K562 (cell line): ENCODE results near the gene NAPEPLD.
"Not testable (repeated sequence)": the region's sequence is repeated elsewhere in the genome, so short reads cannot be mapped to it uniquely, and the experiment has no call there.

Experiments
- CBX5 ChIP-seq: IDR thresholded peaks from 2 replicates; pipeline ENCODE4 v1.6.1; 2014; ENCODE audit warnings: low read depth, borderline replicate concordance
- GTF2F1 ChIP-seq: IDR thresholded peaks from 2 replicates; pipeline ENCODE4 v1.6.1; 2011; ENCODE audit warnings: low read depth, low read length, improper control_type of control experiment
- HDAC6 ChIP-seq: IDR thresholded peaks from 2 replicates; pipeline ENCODE4 v1.6.1; 2012; ENCODE audit warnings: low read depth, mild to moderate bottlenecking, control low read depth, inconsistent platforms, low read length, moderate library complexity
- POLR2AphosphoS2 ChIP-seq: IDR thresholded peaks from 2 replicates; pipeline ENCODE4 v1.6.1; 2012; ENCODE audit warnings: low read length, improper control_type of control experiment
- SREBF2 ChIP-seq: sonication (generic); formaldehyde crosslinking; IDR thresholded peaks from 2 replicates; pipeline ENCODE4 v1.4.0; 2020; ENCODE audit warnings: mild to moderate bottlenecking, missing genetic modification reagents
- TARDBP ChIP-seq: fragments of 450-650 bp; IDR thresholded peaks from 2 replicates; pipeline ENCODE4 v1.6.1; 2016
- ZBTB17 ChIP-seq: fragments of 450-650 bp; formaldehyde crosslinking; IDR thresholded peaks from 2 replicates; pipeline ENCODE4 v1.4.0; 2020; ENCODE audit warnings: mild to moderate bottlenecking
- ZC3H11A ChIP-seq: IDR thresholded peaks from 2 replicates; pipeline ENCODE4 v1.6.1; 2012; ENCODE audit warnings: low read depth, low read length, improper control_type of control experiment
- ZNF140 ChIP-seq: fragments of 250-450 bp; sonication (Bioruptor Pico); IDR thresholded peaks from 2 replicates; pipeline ENCODE4 v1.8.0; 2021; ENCODE audit warnings: moderate library complexity, mild to moderate bottlenecking, inconsistent platforms
- ZNF707 ChIP-seq: fragments of 250-450 bp; sonication (Bioruptor Pico); conservative IDR thresholded peaks from 2 replicates; pipeline ENCODE4 v1.8.0; 2022; ENCODE audit warnings: inconsistent platforms, mild to moderate bottlenecking, moderate library complexity
- TF ChIP-seq, protein P1 (sequence below): sonication (generic); formaldehyde crosslinking; IDR thresholded peaks from 2 replicates; pipeline ENCODE4 v1.9.0; 2022; ENCODE audit warnings: mild to moderate bottlenecking, missing genetic modification reagents
- TF ChIP-seq, protein P2 (sequence below): fragments of 200-600 bp; sonication (generic); IDR thresholded peaks from one replicate; pipeline ENCODE4 v1.6.1; 2012; ENCODE audit warnings: mild to moderate bottlenecking, low read depth, low read length, inconsistent platforms
- TF ChIP-seq, protein P3 (sequence below), 3 experiments: IDR thresholded peaks in 2 of 3; conservative IDR thresholded peaks in 1 of 3; 2 replicates each; pipeline ENCODE4 v1.5.1; 2011 to 2012; ENCODE audit warnings: low read length in 3 of 3, mild to moderate bottlenecking in 3 of 3, control low read depth in 2 of 3, improper control_type of control experiment in 1 of 3, inconsistent platforms in 1 of 3, low read depth in 1 of 3, mixed read lengths in 1 of 3, moderate library complexity in 1 of 3; ENCODE audit not compliant: insufficient read depth in 2 of 3

DNA sequence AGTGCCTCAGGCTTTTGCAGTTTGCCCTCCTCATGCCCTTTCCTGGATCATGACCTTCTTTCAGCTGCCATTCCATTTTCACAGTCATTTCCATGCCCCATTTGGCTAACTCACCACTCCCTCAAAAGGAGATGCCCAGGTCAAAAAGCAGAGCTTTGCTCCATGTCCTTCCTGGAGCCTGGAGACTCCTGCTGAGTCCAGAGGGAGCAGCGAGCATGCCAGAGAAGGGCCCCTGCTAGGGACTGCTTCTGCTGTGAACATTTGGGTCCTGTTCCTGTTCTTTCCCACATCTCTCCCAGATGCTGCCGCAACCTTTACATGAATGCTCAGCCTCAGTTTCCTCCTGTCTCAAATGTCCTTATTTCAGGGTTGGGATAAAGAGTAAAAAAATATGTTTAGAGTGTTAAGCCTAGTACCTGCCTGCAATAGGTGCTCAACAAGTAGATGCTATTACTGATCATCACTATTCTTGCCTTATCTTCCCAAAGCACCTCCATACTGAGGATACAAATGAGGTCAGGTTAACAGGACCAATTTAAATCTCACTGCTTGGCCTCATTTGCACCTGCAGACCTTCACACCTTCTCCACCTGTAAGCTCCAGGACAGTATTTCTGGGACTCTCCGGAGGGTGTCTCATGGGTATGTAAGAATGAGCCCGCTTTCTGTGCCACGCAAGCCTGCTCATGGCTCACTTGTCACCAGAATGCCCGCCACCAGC lies 23.0 kb upstream of the NAPEPLD start:
- TF ChIP-seq, protein P1, sequence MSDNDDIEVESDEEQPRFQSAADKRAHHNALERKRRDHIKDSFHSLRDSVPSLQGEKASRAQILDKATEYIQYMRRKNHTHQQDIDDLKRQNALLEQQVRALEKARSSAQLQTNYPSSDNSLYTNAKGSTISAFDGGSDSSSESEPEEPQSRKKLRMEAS (CRISPR knock-in tag), result not testable (repeated sequence)
- TF ChIP-seq, protein P2, sequence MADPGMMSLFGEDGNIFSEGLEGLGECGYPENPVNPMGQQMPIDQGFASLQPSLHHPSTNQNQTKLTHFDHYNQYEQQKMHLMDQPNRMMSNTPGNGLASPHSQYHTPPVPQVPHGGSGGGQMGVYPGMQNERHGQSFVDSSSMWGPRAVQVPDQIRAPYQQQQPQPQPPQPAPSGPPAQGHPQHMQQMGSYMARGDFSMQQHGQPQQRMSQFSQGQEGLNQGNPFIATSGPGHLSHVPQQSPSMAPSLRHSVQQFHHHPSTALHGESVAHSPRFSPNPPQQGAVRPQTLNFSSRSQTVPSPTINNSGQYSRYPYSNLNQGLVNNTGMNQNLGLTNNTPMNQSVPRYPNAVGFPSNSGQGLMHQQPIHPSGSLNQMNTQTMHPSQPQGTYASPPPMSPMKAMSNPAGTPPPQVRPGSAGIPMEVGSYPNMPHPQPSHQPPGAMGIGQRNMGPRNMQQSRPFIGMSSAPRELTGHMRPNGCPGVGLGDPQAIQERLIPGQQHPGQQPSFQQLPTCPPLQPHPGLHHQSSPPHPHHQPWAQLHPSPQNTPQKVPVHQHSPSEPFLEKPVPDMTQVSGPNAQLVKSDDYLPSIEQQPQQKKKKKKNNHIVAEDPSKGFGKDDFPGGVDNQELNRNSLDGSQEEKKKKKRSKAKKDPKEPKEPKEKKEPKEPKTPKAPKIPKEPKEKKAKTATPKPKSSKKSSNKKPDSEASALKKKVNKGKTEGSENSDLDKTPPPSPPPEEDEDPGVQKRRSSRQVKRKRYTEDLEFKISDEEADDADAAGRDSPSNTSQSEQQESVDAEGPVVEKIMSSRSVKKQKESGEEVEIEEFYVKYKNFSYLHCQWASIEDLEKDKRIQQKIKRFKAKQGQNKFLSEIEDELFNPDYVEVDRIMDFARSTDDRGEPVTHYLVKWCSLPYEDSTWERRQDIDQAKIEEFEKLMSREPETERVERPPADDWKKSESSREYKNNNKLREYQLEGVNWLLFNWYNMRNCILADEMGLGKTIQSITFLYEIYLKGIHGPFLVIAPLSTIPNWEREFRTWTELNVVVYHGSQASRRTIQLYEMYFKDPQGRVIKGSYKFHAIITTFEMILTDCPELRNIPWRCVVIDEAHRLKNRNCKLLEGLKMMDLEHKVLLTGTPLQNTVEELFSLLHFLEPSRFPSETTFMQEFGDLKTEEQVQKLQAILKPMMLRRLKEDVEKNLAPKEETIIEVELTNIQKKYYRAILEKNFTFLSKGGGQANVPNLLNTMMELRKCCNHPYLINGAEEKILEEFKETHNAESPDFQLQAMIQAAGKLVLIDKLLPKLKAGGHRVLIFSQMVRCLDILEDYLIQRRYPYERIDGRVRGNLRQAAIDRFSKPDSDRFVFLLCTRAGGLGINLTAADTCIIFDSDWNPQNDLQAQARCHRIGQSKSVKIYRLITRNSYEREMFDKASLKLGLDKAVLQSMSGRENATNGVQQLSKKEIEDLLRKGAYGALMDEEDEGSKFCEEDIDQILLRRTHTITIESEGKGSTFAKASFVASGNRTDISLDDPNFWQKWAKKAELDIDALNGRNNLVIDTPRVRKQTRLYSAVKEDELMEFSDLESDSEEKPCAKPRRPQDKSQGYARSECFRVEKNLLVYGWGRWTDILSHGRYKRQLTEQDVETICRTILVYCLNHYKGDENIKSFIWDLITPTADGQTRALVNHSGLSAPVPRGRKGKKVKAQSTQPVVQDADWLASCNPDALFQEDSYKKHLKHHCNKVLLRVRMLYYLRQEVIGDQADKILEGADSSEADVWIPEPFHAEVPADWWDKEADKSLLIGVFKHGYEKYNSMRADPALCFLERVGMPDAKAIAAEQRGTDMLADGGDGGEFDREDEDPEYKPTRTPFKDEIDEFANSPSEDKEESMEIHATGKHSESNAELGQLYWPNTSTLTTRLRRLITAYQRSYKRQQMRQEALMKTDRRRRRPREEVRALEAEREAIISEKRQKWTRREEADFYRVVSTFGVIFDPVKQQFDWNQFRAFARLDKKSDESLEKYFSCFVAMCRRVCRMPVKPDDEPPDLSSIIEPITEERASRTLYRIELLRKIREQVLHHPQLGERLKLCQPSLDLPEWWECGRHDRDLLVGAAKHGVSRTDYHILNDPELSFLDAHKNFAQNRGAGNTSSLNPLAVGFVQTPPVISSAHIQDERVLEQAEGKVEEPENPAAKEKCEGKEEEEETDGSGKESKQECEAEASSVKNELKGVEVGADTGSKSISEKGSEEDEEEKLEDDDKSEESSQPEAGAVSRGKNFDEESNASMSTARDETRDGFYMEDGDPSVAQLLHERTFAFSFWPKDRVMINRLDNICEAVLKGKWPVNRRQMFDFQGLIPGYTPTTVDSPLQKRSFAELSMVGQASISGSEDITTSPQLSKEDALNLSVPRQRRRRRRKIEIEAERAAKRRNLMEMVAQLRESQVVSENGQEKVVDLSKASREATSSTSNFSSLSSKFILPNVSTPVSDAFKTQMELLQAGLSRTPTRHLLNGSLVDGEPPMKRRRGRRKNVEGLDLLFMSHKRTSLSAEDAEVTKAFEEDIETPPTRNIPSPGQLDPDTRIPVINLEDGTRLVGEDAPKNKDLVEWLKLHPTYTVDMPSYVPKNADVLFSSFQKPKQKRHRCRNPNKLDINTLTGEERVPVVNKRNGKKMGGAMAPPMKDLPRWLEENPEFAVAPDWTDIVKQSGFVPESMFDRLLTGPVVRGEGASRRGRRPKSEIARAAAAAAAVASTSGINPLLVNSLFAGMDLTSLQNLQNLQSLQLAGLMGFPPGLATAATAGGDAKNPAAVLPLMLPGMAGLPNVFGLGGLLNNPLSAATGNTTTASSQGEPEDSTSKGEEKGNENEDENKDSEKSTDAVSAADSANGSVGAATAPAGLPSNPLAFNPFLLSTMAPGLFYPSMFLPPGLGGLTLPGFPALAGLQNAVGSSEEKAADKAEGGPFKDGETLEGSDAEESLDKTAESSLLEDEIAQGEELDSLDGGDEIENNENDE, result not testable (repeated sequence)
- TF ChIP-seq, protein P3, sequence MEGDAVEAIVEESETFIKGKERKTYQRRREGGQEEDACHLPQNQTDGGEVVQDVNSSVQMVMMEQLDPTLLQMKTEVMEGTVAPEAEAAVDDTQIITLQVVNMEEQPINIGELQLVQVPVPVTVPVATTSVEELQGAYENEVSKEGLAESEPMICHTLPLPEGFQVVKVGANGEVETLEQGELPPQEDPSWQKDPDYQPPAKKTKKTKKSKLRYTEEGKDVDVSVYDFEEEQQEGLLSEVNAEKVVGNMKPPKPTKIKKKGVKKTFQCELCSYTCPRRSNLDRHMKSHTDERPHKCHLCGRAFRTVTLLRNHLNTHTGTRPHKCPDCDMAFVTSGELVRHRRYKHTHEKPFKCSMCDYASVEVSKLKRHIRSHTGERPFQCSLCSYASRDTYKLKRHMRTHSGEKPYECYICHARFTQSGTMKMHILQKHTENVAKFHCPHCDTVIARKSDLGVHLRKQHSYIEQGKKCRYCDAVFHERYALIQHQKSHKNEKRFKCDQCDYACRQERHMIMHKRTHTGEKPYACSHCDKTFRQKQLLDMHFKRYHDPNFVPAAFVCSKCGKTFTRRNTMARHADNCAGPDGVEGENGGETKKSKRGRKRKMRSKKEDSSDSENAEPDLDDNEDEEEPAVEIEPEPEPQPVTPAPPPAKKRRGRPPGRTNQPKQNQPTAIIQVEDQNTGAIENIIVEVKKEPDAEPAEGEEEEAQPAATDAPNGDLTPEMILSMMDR (IDR thresholded peaks at IDR 0.05 in 2 of 3, conservative IDR thresholded peaks at IDR 0.05 in 1 of 3; ENCODE audit: insufficient read depth in 2 of 3, low read depth in 1 of 3, low read length in 3 of 3), result not testable (repeated sequence)
- not testable (repeated sequence) for TF ChIP-seq ZC3H11A; GTF2F1; POLR2AphosphoS2; CBX5; ZNF707 (CRISPR knock-in tag); ZNF140 (CRISPR knock-in tag); SREBF2 (CRISPR knock-in tag); HDAC6; TARDBP; ZBTB17 (CRISPR knock-in tag)
